SK-N-SH (cell line): ENCODE data around the gene ETS1. TPM values are rescaled to one million over a fixed set of nuclear protein-coding genes. Genes with fewer than 3 reads are reported as not detected.

Experiments
- CTCF ChIA-PET: fragments of 300-600, 350-600 bp; formaldehyde crosslinking; extraction: SDS; loops from one replicate; lab custom pipeline; 2021; lab: Yijun Ruan, JAX
- POLR2A ChIA-PET: fragments of 350-600 bp; sonication (Branson Sonifier 250); formaldehyde crosslinking; extraction: SDS; loops from one replicate; lab custom pipeline; 2020; ENCODE audit warnings: antibody characterized with exemption, inconsistent platforms; lab: Yijun Ruan, JAX
- DNase-seq: peaks from one replicate; pipeline ENCODE4 v3.0.0; 2012
- H2AFZ ChIP-seq: fragments of 200-600 bp; sonication (generic); 2 replicates; pipeline ENCODE4 v1.8.1; 2016; ENCODE audit warnings: antibody characterized with exemption, mild to moderate bottlenecking, low read depth
- H3F3A ChIP-seq: fragments of 200-600 bp; sonication (generic); replicated peaks from 2 replicates; pipeline ENCODE3; 2016; ENCODE audit warnings: antibody characterized with exemption, mild to moderate bottlenecking; ENCODE audit not compliant: insufficient read depth
- H3K27ac ChIP-seq, 2 experiments: fragments of 200-500 bp in 1 of 2; fragments of 200-600 bp in 1 of 2; sonication (Bioruptor generic) in 1 of 2; sonication (generic), shearing (Covaris generic) in 1 of 2; 2 replicates each; pipeline versions ENCODE4 v1.5.1 to v1.6.1; 2014 to 2016; ENCODE audit warnings: low read depth in 2 of 2, inconsistent platforms in 1 of 2, low read length in 1 of 2, mild to moderate bottlenecking in 1 of 2, mixed read lengths in 1 of 2
- H3K27me3 ChIP-seq: fragments of 200-600 bp; sonication (generic), shearing (Covaris generic); 2 replicates; pipeline ENCODE4 v1.6.1; 2016; ENCODE audit warnings: mixed run types; ENCODE audit not compliant: insufficient read depth
- H3K36me3 ChIP-seq, 2 experiments: fragments of 200-500 bp in 1 of 2; fragments of 200-600 bp in 1 of 2; sonication (Bioruptor generic) in 1 of 2; sonication (generic) in 1 of 2; replicated peaks in 1 of 2; 2 replicates each; pipeline versions ENCODE3 to v1.5.1; 2014 to 2016; ENCODE audit warnings: low read length in 1 of 2, mild to moderate bottlenecking in 1 of 2; ENCODE audit not compliant: insufficient read depth in 2 of 2, control insufficient read depth in 1 of 2
- H3K4me1 ChIP-seq, 2 experiments: fragments of 200-500 bp in 1 of 2; fragments of 200-600 bp in 1 of 2; sonication (Bioruptor generic) in 1 of 2; sonication (generic), shearing (Covaris generic) in 1 of 2; 2 replicates each; pipeline versions ENCODE4 v1.5.1 to v1.6.1; 2014 to 2016; ENCODE audit warnings: low read depth in 1 of 2, low read length in 1 of 2, mixed run types in 1 of 2; ENCODE audit not compliant: insufficient read depth in 2 of 2, control insufficient read depth in 1 of 2
- H3K4me2 ChIP-seq: fragments of 200-600 bp; sonication (generic), shearing (Covaris generic); 2 replicates; pipeline ENCODE4 v1.6.1; 2017; ENCODE audit warnings: mixed run types
- H3K4me3 ChIP-seq, 2 experiments: fragments of 200-500 bp in 1 of 2; fragments of 200-600 bp in 1 of 2; sonication (Bioruptor generic) in 1 of 2; sonication (generic), shearing (Covaris generic) in 1 of 2; 2 replicates each; pipeline versions ENCODE4 v1.5.1 to v1.8.1; 2014 to 2016; ENCODE audit warnings: low read depth in 2 of 2, inconsistent platforms in 1 of 2, low read length in 1 of 2, mild to moderate bottlenecking in 1 of 2, mixed read lengths in 1 of 2, moderate library complexity in 1 of 2
- H3K79me2 ChIP-seq: fragments of 200-600 bp; sonication (generic); 2 replicates; pipeline ENCODE4 v1.8.1; 2017; ENCODE audit warnings: mild to moderate bottlenecking; ENCODE audit not compliant: insufficient read depth
- H3K9ac ChIP-seq: fragments of 200-600 bp; sonication (generic); 2 replicates; pipeline ENCODE4 v1.6.1; 2017; ENCODE audit warnings: mixed run types
- H3K9me2 ChIP-seq: fragments of 200-600 bp; sonication (generic); 2 replicates; pipeline ENCODE4 v1.6.1; 2017; ENCODE audit warnings: mixed run types
- H3K9me3 ChIP-seq: fragments of 200-600 bp; sonication (generic); 2 replicates; pipeline ENCODE4 v1.6.1; 2017; ENCODE audit warnings: mixed run types, mild to moderate bottlenecking, moderate library complexity
- H4K20me1 ChIP-seq: fragments of 200-600 bp; sonication (generic); 2 replicates; pipeline ENCODE4 v1.6.1; 2017; ENCODE audit warnings: mild to moderate bottlenecking, mixed run types; ENCODE audit not compliant: insufficient read depth
- CHD2 ChIP-seq: fragments of 150-350 bp; IDR thresholded peaks from 2 replicates; pipeline ENCODE4 v1.6.1; 2018; ENCODE audit warnings: low read length; ENCODE audit not compliant: partially characterized antibody
- FOSL2 ChIP-seq: IDR thresholded peaks from 2 replicates; pipeline ENCODE4 v1.4.0; 2012; ENCODE audit warnings: low read depth, mild to moderate bottlenecking, moderate library complexity, borderline replicate concordance
- GABPA ChIP-seq: IDR thresholded peaks from 2 replicates; pipeline ENCODE4 v1.4.0; 2012; ENCODE audit warnings: low read depth, mild to moderate bottlenecking
- IRF3 ChIP-seq: fragments of 150-350 bp; IDR thresholded peaks from 2 replicates; pipeline ENCODE4 v1.6.1; 2016; ENCODE audit warnings: mild to moderate bottlenecking, low read depth, low read length
- JUND ChIP-seq: IDR thresholded peaks from 2 replicates; pipeline ENCODE4 v1.4.0; 2012
- MAX ChIP-seq: IDR thresholded peaks from 2 replicates; pipeline ENCODE4 v1.4.0; 2012; ENCODE audit warnings: low read depth
- MEF2A ChIP-seq: IDR thresholded peaks from 2 replicates; pipeline ENCODE4 v1.4.0; 2012; ENCODE audit warnings: low read depth, borderline replicate concordance
- MXI1 ChIP-seq: IDR thresholded peaks from 2 replicates; pipeline ENCODE4 v1.6.1; 2012; ENCODE audit warnings: mild to moderate bottlenecking, low read depth, low read length, improper control_type of control experiment
- NFIC ChIP-seq: IDR thresholded peaks from 2 replicates; pipeline ENCODE4 v1.4.0; 2012; ENCODE audit warnings: borderline replicate concordance
- PBX3 ChIP-seq: IDR thresholded peaks from 2 replicates; pipeline ENCODE4; 2012
- POLR2AphosphoS5 ChIP-seq: IDR thresholded peaks from 2 replicates; pipeline ENCODE4 v1.6.1; 2012; ENCODE audit warnings: low read depth, low read length
- REST ChIP-seq: IDR thresholded peaks from 2 replicates; pipeline ENCODE4 v1.6.1; 2012; ENCODE audit warnings: mild to moderate bottlenecking, low read depth, low read length, moderate library complexity
- RXRA ChIP-seq: IDR thresholded peaks from 2 replicates; pipeline ENCODE4 v1.4.0; 2012; ENCODE audit warnings: low read depth, mild to moderate bottlenecking, borderline replicate concordance
- TCF12 ChIP-seq: IDR thresholded peaks from 2 replicates; pipeline ENCODE4 v1.4.0; 2012
- TEAD4 ChIP-seq: IDR thresholded peaks from 2 replicates; pipeline ENCODE4 v1.4.0; 2012; ENCODE audit warnings: mild to moderate bottlenecking, borderline replicate concordance; ENCODE audit not compliant: insufficient read depth
- USF1 ChIP-seq: IDR thresholded peaks from 2 replicates; pipeline ENCODE4 v1.4.0; 2012; ENCODE audit warnings: low read depth, borderline replicate concordance
- YY1 ChIP-seq: IDR thresholded peaks from 2 replicates; pipeline ENCODE4 v1.4.0; 2012; ENCODE audit warnings: low read depth, mild to moderate bottlenecking
- polyA plus RNA-seq, 3 experiments: library from polyadenylated mRNA; depleted of rRNA; stranded (reverse); fragments of >200 nt; gene quantifications; 2 replicates each; pipeline ENCODE4 v1.2.3, GENCODE V29; 2012

The ETS1 gene
- polyA plus RNA-seq, 1 of the 3 experiments (the other 2 are of a cell fraction) = 14.5 TPM

GRCh38 chr11:128478305-128478704, 109.1 kb downstream of the ETS1 start:
- Histone ChIP-seq H3K9ac (no peak overlapping the region), H3K4me1 (peaks cover 8 to 18% of the 10 kb centered on the region in 2 experiments; a peak in 3 of 4 replicates), H3F3A (peaks cover 6% of the 10 kb centered on the region), H3K9me3 (no peaks in the 10 kb centered on the region), H3K27ac (no peak overlapping the region), H3K4me3 (no peak overlapping the region), H3K27me3 (no peaks in the 10 kb centered on the region), H3K36me3 (peaks cover 50 to 78% of the 10 kb centered on the region in 2 experiments), H4K20me1 (no peaks in the 10 kb centered on the region), H2AFZ (no peak overlapping the region), H3K79me2 (peaks cover 96% of the 10 kb centered on the region), H3K4me2 (no peak overlapping the region), H3K9me2 (no peaks in the 10 kb centered on the region)
- CTCF ChIA-PET = interaction anchor here (1.0 to 1.5 kb wide), 3 partner anchors 20 to 47 kb away, joined by 3 to 4 read pairs (median 3); no protein-coding TSS in a partner anchor
- POLR2A ChIA-PET = no interaction called here
- no peak for DNase-seq
- TF ChIP-seq PBX3 (no peak), RXRA (no peak), TEAD4 (no peak), CHD2 (no peak), IRF3 (no peak), GABPA (no peak), NFIC (no peak), YY1 (no peak), MAX (no peak), FOSL2 (no peak), MXI1 (no peak), TCF12 (no peak), USF1 (no peak), POLR2AphosphoS5 (no peak), JUND (no peak), REST (no peak), MEF2A (no peak)
